Stimulated activated CD4-positive, alpha-beta T cell treated with anti-CD3 and anti-CD28 coated beads, Interleukin-2, amount 100 ng/mL, for 48 hours (primary cell): ENCODE data around the gene RAPGEF3.

ENCODE experiments used
- DNase-seq, 2 donors: peaks; one replicate each; pipeline ENCODE4 v3.0.0-alpha.2; 2020

The RAPGEF3 gene

DNA sequence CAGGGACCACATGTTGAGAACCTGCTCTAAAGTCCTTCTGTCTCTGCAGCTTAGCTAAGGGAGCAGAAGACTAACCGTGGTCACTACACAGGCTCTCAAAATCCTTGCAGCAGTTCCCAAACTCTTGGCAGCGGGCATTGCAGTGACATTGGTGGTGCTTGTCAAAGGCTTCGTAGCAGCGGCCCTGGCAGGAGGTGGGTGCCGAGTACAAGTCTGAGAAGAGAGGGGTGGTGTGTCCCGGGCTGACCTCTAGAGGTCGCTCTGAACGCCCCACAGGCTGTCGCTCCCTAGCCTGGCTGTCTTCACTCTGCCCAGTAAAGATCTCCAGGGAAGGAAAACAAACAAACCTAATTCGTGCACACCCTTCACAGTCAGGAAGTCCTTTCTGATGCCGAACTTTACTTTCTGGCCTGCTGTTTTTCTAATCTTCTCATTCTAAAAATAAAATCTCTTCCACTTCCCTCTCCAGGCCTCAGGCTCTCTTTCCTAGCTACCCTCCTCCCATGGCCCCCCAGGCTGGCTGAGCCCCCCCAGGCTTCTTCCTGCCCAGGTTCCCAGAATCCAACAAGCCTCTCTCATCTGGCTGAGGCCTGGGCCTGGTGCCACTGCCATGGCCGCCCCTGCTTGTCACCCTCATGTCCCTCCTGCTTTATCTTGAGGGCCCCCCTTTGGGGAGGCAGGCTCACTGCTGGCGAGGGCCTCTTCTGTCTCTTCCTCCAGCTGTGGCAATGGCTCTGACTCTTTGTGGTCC, 41.1 kb downstream of the RAPGEF3 start:
- peak; percentile 40 to 46 for DNase-seq

DNA sequence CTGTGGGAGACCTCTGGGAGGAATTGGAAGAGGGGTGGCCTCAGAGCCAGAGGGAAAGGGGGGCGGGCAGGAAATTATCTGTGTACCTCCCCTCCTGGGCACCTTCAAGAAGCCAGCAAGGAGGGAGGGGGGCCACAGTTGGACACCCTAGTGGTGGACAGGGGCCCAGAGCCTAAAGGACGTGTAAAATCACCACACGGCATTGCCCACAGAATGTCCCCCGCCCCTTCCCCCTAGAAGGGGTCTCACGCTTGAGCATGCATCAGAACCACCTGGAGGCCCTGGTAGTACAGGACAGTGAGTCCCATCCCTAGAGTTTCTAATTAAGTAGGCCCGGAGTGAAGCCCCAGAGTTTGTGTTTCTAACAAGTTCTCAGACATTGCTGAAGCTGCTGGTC, 41.6 kb downstream of the RAPGEF3 start:
- DNase-seq: no peak

- no peak for DNase-seq
Observed at GRCh38 chr12:47715877-47716548, 42.7 kb downstream of the RAPGEF3 start.

- DNase-seq: peak; percentile 69 to 76
Observed at GRCh38 chr12:47715393-47715876, 43.2 kb downstream of the RAPGEF3 start.

GRCh38 chr12:47714826-47715386, 43.8 kb downstream of the RAPGEF3 start:
- no peak for DNase-seq

- DNase-seq: no peak
Observed at GRCh38 chr12:47712171-47712570, 46.5 kb downstream of the RAPGEF3 start.

DNA sequence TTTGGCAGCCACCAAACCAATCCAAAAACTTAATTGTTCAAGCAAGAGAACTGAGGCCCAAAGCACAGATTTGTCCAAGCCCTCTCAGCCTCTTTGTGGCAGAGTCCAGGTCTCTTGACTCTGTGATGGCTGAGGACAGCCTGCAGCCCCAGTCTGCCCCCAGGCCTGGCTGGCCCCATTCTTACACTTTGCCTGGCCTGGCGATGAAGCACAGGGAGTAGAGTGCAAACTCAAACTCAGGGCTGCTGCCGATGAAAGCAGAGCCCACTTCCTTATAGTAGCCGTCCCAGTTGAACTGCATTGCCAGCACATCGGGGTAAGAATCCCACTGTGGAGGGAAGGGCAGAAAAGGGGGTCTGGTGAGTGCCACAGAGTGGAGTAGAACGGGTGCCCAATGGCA, 47.2 kb downstream of the RAPGEF3 start:
- DNase-seq: no peak

- DNase-seq: no peak
Observed at GRCh38 chr12:47710278-47710677, 48.4 kb downstream of the RAPGEF3 start.

- no peak for DNase-seq
Observed at GRCh38 chr12:47709671-47710070, 49.0 kb downstream of the RAPGEF3 start.

- no peak for DNase-seq
Observed at GRCh38 chr12:47709237-47709636, 49.4 kb downstream of the RAPGEF3 start.

DNA sequence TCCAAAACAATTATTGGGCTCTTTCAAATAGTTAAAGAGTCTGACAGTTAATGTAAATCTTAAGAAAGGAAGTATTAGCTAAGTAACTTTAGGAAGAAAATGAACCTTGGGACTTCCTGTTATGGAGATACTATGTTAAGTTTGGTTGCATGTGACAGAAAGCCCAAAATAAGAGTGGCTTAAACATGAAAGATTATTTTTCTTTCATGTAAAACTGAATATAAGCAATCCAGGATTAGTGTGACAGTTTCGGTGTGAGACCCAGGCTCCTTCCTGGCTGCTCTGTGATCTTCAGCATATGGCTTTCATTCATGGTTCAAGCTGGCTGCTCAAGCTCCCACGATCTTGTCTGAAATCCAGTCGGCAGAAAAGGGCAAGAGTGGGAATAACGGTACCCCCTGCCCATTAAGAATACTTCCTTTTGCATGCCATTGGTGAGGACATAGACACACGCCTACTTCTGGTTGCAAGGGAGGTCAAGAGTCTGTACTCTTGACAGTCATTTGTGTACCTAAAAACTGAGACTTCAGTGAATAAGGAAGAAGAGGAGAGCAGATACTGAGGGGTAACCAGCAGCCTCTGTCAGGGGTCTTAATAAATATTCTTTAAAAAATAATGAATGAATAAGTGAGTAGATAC, 50.7 kb downstream of the RAPGEF3 start:
- no peak for DNase-seq

DNA sequence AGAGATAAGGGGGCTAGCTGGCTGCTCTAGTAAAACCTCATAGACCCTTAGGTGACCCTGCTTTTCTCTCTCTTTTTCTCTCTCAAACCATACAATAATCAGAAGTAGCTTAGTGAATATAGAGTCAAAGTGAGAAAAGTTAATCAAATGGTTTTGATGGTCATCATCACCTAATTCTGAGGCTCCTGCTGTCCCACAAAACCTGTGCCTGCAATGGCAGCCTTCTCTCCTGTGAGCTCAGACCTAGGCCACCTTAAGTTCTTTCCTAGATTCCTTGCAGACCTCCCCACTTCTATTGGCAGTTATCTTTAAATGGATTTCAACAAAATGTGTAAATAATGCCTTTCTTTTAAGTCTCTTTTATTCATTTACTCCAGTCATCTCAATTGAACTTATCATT, 51.3 kb downstream of the RAPGEF3 start:
- DNase-seq: no peak

DNA sequence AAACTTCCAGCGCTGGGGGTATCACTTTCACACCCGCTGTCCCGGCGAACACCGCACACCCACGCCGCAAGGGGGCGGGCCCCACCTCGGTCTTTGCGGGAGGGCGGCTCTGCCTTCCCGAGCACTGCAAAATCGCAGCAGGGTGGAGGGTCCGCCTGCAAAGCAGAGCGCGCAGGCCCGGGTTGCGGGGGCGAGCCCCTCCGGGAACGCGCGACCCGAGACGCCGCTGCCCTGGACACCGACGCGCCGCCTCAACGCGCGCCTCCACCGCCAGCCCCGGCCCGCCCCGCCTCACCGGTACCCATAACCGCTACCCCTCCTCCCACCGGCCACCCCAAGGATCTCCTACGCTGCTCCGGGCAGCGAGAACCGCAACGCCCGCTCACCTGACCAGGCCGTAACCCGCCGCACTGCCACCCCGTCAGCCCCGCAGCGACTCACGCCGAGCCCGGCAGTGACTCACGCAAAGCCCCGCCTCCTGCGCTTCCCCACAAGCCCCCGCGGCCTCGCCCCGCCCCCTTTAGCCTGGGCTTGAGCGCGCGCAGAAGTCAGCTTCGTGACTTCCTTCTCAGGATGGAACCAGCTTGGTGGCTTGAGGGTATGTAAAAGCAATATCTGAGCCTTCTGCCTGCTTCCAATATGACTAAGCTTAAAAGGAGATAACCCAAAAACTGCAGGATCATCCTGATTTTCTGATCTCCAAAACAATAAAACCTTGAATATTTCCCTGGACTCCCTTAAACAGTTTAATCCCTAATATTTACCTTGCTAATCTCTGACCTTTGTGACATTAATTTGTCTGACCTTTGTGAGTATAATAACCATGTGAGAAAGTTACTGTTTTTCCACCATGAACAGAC, 52.9 kb downstream of the RAPGEF3 start, which contains the start of gene RPAP3:
TSS of gene RPAP3 (minus strand) at position 465 of the 860 bp plus-strand sequence. CDS start 3,190 bp downstream, outside the sequence.
- peak; percentile 98 to 99 for DNase-seq

DNA sequence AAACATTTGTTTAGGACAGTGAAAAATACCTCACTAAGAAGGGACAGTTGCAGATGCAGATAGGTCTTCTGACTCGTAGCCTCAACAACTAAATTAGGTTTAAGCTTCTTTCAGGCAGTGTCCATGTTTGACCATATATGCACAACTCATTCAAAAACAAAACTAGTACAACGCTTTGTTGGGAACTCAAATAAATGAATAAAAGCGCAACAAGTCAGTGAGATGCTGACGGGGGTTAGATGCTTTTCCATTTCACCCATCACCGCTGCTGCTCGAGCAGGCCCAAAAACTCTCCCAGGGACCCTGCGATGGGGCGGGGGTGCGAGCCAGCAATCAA, 53.5 kb downstream of the RAPGEF3 start:
- no peak for DNase-seq

DNA sequence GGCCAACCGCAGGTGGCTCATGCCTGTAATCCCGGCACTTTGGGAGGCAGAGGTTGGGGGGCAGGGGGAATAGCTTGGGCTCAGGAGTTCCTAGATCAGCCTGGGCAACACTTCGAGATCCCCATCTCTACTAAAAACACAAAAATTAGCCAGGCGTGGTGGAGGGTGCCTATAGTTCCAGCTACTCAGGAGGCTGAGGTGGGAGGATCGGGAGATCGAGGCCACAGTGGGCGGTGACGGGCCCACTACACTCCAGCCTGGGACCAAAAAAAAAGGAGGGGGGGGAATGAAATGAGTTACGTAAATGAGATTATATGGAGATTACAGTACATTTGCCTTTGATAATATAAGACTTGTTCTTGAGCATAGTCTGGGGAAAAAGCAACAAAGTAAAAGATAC, 54.0 kb downstream of the RAPGEF3 start:
- no peak for DNase-seq

- DNase-seq: no peak
Observed at GRCh38 chr12:47700263-47700662, 58.4 kb downstream of the RAPGEF3 start.

- DNase-seq: no peak
Observed at GRCh38 chr12:47698631-47699030, 60.0 kb downstream of the RAPGEF3 start.

DNA sequence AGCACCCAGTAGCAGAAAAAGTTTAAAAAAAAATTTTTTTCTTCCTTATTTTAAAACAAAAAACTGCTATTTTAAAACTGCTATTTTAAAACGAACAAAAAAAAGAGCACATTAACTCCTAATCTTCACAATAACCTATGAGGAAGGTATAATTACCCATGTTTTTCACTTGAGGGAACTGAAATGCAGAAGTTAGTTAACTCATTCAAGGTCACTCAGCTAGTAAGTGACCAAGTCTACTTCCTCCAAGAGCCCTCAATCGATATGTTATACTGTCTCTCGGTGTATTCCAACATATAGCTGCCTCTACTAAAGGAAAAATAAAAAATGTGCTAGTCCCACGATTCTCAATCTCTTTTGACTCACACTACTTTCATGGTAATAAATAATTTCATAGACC, 60.6 kb downstream of the RAPGEF3 start:
- no peak for DNase-seq

- no peak for DNase-seq
Observed at GRCh38 chr12:47689215-47689614, 69.5 kb downstream of the RAPGEF3 start.

DNA sequence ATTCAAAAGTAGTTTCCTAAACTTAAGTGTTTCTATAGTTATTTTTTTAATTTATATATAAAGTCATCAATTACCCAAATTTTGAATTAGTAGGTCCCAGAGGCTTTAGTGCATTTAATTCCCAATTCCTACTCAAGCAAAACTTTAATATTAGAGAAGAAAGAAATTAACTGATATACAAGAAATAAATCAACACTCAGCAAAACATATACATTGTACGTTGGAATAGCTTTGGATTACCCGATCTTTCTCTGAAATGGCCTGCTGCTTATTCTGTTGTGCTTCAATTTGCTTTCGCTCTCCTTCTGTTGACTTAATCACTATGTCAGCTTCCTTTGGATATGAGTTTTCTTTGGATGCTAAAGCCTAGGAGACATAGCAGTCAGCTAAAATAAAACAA, 71.0 kb downstream of the RAPGEF3 start:
- DNase-seq: no peak

- DNase-seq: no peak
Observed at GRCh38 chr12:47686645-47687240, 71.9 kb downstream of the RAPGEF3 start.
